H9 (cell line): ENCODE measurements around the gene GRIK3. TPM values are rescaled to one million over a fixed set of nuclear protein-coding genes. Genes with fewer than 3 reads are reported as not detected.

Source experiments
- DNase-seq: peaks from one replicate; pipeline ENCODE4 v3.0.0-alpha.2; 2017
- H2AFZ ChIP-seq: one replicate; pipeline ENCODE4 v1.6.1; 2013; ENCODE audit warnings: mild to moderate bottlenecking, low read length, control low read depth, moderate library complexity
- H2AK5ac ChIP-seq: 2 replicates; pipeline ENCODE4 v1.6.1; 2013; ENCODE audit warnings: low read length, control low read depth, mixed read lengths; ENCODE audit not compliant: insufficient read length
- H2BK120ac ChIP-seq: one replicate; pipeline ENCODE4 v1.6.1; 2013; ENCODE audit warnings: low read depth, mild to moderate bottlenecking, low read length, control low read depth, inconsistent platforms; ENCODE audit not compliant: poor library complexity, severe bottlenecking
- H2BK12ac ChIP-seq: 2 replicates; pipeline ENCODE4 v1.6.1; 2013; ENCODE audit warnings: low read length, control low read depth, mixed read lengths, low read depth; ENCODE audit not compliant: insufficient read length
- H2BK15ac ChIP-seq: 2 replicates; pipeline ENCODE4 v1.6.1; 2013; ENCODE audit warnings: low read depth, low read length, control low read depth
- H2BK20ac ChIP-seq: one replicate; pipeline ENCODE4 v1.6.1; 2013; ENCODE audit warnings: low read depth, mild to moderate bottlenecking, low read length, control low read depth, inconsistent platforms; ENCODE audit not compliant: poor library complexity, severe bottlenecking
- H2BK5ac ChIP-seq: 2 replicates; pipeline ENCODE4 v1.6.1; 2013; ENCODE audit warnings: low read length, control low read depth, mixed read lengths; ENCODE audit not compliant: insufficient read length
- H3K14ac ChIP-seq: 2 replicates; pipeline ENCODE4 v1.6.1; 2013; ENCODE audit warnings: low read length, control low read depth; ENCODE audit not compliant: insufficient read depth
- H3K18ac ChIP-seq: 2 replicates; pipeline ENCODE4 v1.6.1; 2013; ENCODE audit warnings: low read depth, mild to moderate bottlenecking, mixed read lengths, low read length, control low read depth; ENCODE audit not compliant: insufficient read length
- H3K23ac ChIP-seq: 2 replicates; pipeline ENCODE4 v1.6.1; 2013; ENCODE audit warnings: low read length, control low read depth, mixed read lengths, low read depth; ENCODE audit not compliant: insufficient read length
- H3K23me2 ChIP-seq: 2 replicates; pipeline ENCODE4 v1.6.1; 2013; ENCODE audit warnings: low read depth, mild to moderate bottlenecking, mixed read lengths, low read length, control low read depth; ENCODE audit not compliant: insufficient read length, poor library complexity, severe bottlenecking
- H3K27ac ChIP-seq: 2 replicates; pipeline ENCODE4 v1.5.1; 2013; ENCODE audit warnings: low read length, control low read depth, mixed read lengths, low read depth; ENCODE audit not compliant: insufficient read length
- H3K27me3 ChIP-seq: 2 replicates; pipeline ENCODE4 v1.6.1; 2013; ENCODE audit warnings: low read length, control low read depth, inconsistent platforms; ENCODE audit not compliant: insufficient read depth
- H3K4ac ChIP-seq: 2 replicates; pipeline ENCODE4 v1.6.1; 2013; ENCODE audit warnings: low read depth, mild to moderate bottlenecking, control low read depth, inconsistent platforms, low read length, moderate library complexity
- H3K4me1 ChIP-seq: 2 replicates; pipeline ENCODE4 v1.6.1; 2013; ENCODE audit warnings: low read length, control low read depth, inconsistent platforms; ENCODE audit not compliant: insufficient read depth
- H3K4me2 ChIP-seq: 2 replicates; pipeline ENCODE4 v1.6.1; 2013; ENCODE audit warnings: low read length, control low read depth, mixed read lengths; ENCODE audit not compliant: insufficient read length, insufficient read depth
- H3K56ac ChIP-seq: 2 replicates; pipeline ENCODE4 v1.6.1; 2013; ENCODE audit warnings: low read depth, mild to moderate bottlenecking, mixed read lengths, low read length, control low read depth; ENCODE audit not compliant: insufficient read length
- H3K79me1 ChIP-seq: 2 replicates; pipeline ENCODE4 v1.6.1; 2013; ENCODE audit warnings: low read depth, mild to moderate bottlenecking, moderate library complexity, low read length, control low read depth, inconsistent platforms; ENCODE audit not compliant: insufficient read depth, poor library complexity, severe bottlenecking
- H3K79me2 ChIP-seq: 2 replicates; pipeline ENCODE4 v1.6.1; 2013; ENCODE audit warnings: low read length, control low read depth, inconsistent platforms; ENCODE audit not compliant: insufficient read depth
- H3K9ac ChIP-seq: 2 replicates; pipeline ENCODE4 v1.6.1; 2013; ENCODE audit warnings: low read length, control low read depth, mixed read lengths; ENCODE audit not compliant: insufficient read length; ENCODE audit errors: extremely low read depth
- H3K9me3 ChIP-seq: one replicate; pipeline ENCODE4 v1.6.1; 2013; ENCODE audit warnings: low read depth, low read length, inconsistent platforms; ENCODE audit not compliant: control insufficient read depth
- H3T11ph ChIP-seq: one replicate; pipeline ENCODE4 v1.6.1; 2013; ENCODE audit warnings: mild to moderate bottlenecking, low read length, control low read depth, inconsistent platforms
- H4K20me1 ChIP-seq: one replicate; pipeline ENCODE4 v1.6.1; 2013; ENCODE audit not compliant: control insufficient read depth, insufficient read length, insufficient read depth
- H4K5ac ChIP-seq: 2 replicates; pipeline ENCODE4 v1.6.1; 2013; ENCODE audit warnings: low read depth, mild to moderate bottlenecking, mixed read lengths, low read length, control low read depth; ENCODE audit not compliant: insufficient read length
- H4K8ac ChIP-seq: replicated peaks from 2 replicates; pipeline ENCODE4 v1.6.1; 2013; ENCODE audit warnings: low read length, control low read depth, mixed read lengths, low read depth; ENCODE audit not compliant: insufficient read length
- H4K91ac ChIP-seq: 2 replicates; pipeline ENCODE4 v1.6.1; 2013; ENCODE audit warnings: low read depth, mild to moderate bottlenecking, moderate library complexity, mixed read lengths, low read length, control low read depth; ENCODE audit not compliant: insufficient read length
- H3K27ac Mint-ChIP-seq, 3 experiments: 2 replicates in 2 of 3; 3 replicates in 1 of 3; pipeline ENCODE4 v1.8.0; 2020 to 2021; ENCODE audit warnings: mixed read lengths in 3 of 3, mild to moderate bottlenecking in 1 of 3, moderate library complexity in 1 of 3
- H3K27me3 Mint-ChIP-seq: 2 replicates; pipeline ENCODE4 v1.8.0; 2021; ENCODE audit warnings: low read depth, mild to moderate bottlenecking, moderate library complexity, mixed read lengths
- H3K36me3 Mint-ChIP-seq, 3 experiments: 2 replicates in 2 of 3; 3 replicates in 1 of 3; pipeline ENCODE4 v1.8.0; 2020 to 2021; ENCODE audit warnings: low read depth in 3 of 3, mixed read lengths in 3 of 3; ENCODE audit not compliant: insufficient read depth in 1 of 3
- H3K4me1 Mint-ChIP-seq, 2 experiments: 2 replicates each; pipeline ENCODE4 v1.8.0; 2020; ENCODE audit warnings: mixed read lengths in 2 of 2
- H3K4me3 Mint-ChIP-seq, 2 experiments: 2 replicates in 1 of 2; 3 replicates in 1 of 2; pipeline ENCODE4 v1.8.0; 2020 to 2021; ENCODE audit warnings: mild to moderate bottlenecking in 2 of 2, mixed read lengths in 2 of 2, moderate library complexity in 1 of 2
- H3K9me3 Mint-ChIP-seq, 2 experiments: 2 replicates in 1 of 2; 3 replicates in 1 of 2; pipeline ENCODE4 v1.8.0; 2020; ENCODE audit warnings: mild to moderate bottlenecking in 2 of 2, mixed read lengths in 2 of 2, moderate library complexity in 1 of 2
- CTCF ChIP-seq: fragments of 200-600 bp; sonication (generic); conservative IDR thresholded peaks from 3 replicates; pipeline ENCODE4 v1.8.0; 2021; ENCODE audit warnings: antibody characterized with exemption, mild to moderate bottlenecking
- WGBS: extraction: QIAGEN DNeasy Blood & Tissue Kit; methylation state at CpG from one replicate; pipeline ENCODE4 v1.1.7; 2013; ENCODE audit warnings: missing lambda C conversion rate, low lambda C conversion rate, mixed read lengths; ENCODE audit not compliant: insufficient read length; ENCODE audit errors: extremely low coverage; 5-methylcytosine and 5-hydroxymethylcytosine counted together
- total RNA-seq: library from RNA; stranded (reverse); gene quantifications from 2 replicates; pipeline ENCODE4 v1.2.1, GENCODE V29; 2021

The GRIK3 gene
- total RNA-seq, 1 experiment from 2014 or later = 1.7 TPM

GRCh38 chr1:36938819-36939218 lies 95.5 kb downstream of the GRIK3 start:
- no peak overlapping the region for H3T11ph ChIP-seq
- no peak overlapping the region for H2BK120ac ChIP-seq
- H3K27ac ChIP-seq = no peak overlapping the region
- H3K23me2 ChIP-seq = no peaks in the 10 kb centered on the region
- H2BK5ac ChIP-seq = no peak overlapping the region
- H3K4ac ChIP-seq = no peak overlapping the region
- no peak overlapping the region for H3K14ac ChIP-seq
- no peak overlapping the region for H3K4me3 Mint-ChIP-seq
- H3K4me1 Mint-ChIP-seq = peaks cover 12 to 27% of the 10 kb centered on the region in 2 experiments
- H3K79me1 ChIP-seq = no peaks in the 10 kb centered on the region
- no peak overlapping the region for H2AK5ac ChIP-seq
- H3K4me1 ChIP-seq = no peaks in the 10 kb centered on the region
- no peak overlapping the region for H4K8ac ChIP-seq
- no peaks in the 10 kb centered on the region for H4K20me1 ChIP-seq
- no peak overlapping the region for H3K18ac ChIP-seq
- no peaks in the 10 kb centered on the region for H3K9me3 ChIP-seq
- no peak overlapping the region for H4K5ac ChIP-seq
- no CpG with 5 or more reads among the region's 7 CpGs for WGBS
- H3K9ac ChIP-seq = no peak overlapping the region
- no peak overlapping the region for H4K91ac ChIP-seq
- no peaks in the 10 kb centered on the region for H3K9me3 Mint-ChIP-seq
- no peaks in the 10 kb centered on the region for H3K36me3 Mint-ChIP-seq
- no peak overlapping the region for H3K27ac Mint-ChIP-seq
- no peak overlapping the region for H3K4me2 ChIP-seq
- H2AFZ ChIP-seq = no peak overlapping the region
- H2BK12ac ChIP-seq = no peak overlapping the region
- no peak overlapping the region for H3K56ac ChIP-seq
- H3K79me2 ChIP-seq = no peaks in the 10 kb centered on the region
- DNase-seq = no peak
- TF ChIP-seq CTCF = no peak
- no peak overlapping the region for H2BK15ac ChIP-seq
- no peak overlapping the region for H2BK20ac ChIP-seq
- H3K27me3 Mint-ChIP-seq = peaks cover 23% of the 10 kb centered on the region
- no peak overlapping the region for H3K23ac ChIP-seq
- no peaks in the 10 kb centered on the region for H3K27me3 ChIP-seq
